GM10248 (cell line): Measurements from ENCODE around the gene IGDCC3.

Experiments
- CTCF ChIA-PET: fragments of 300-600 bp; sonication (Branson Sonifier 250); formaldehyde crosslinking; extraction: SDS; loops from one replicate; lab custom pipeline; 2021; ENCODE audit warnings: antibody characterized with exemption; lab: Yijun Ruan, JAX
- POLR2A ChIA-PET: fragments of 350-650 bp; sonication (Branson Sonifier 250); formaldehyde crosslinking; extraction: SDS; loops from one replicate; lab custom pipeline; 2020; ENCODE audit warnings: antibody characterized with exemption; lab: Yijun Ruan, JAX
- DNase-seq: peaks from one replicate; pipeline ENCODE4 v3.0.0; 2012; ENCODE audit errors: extremely low spot score
- TF ChIP-seq, protein P1 (sequence below): IDR thresholded peaks from 2 replicates; pipeline ENCODE4 v1.5.1; 2012; ENCODE audit warnings: mild to moderate bottlenecking, low read depth; ENCODE audit errors: extremely low read depth, missing control alignments, control extremely low read depth

The IGDCC3 gene

DNA sequence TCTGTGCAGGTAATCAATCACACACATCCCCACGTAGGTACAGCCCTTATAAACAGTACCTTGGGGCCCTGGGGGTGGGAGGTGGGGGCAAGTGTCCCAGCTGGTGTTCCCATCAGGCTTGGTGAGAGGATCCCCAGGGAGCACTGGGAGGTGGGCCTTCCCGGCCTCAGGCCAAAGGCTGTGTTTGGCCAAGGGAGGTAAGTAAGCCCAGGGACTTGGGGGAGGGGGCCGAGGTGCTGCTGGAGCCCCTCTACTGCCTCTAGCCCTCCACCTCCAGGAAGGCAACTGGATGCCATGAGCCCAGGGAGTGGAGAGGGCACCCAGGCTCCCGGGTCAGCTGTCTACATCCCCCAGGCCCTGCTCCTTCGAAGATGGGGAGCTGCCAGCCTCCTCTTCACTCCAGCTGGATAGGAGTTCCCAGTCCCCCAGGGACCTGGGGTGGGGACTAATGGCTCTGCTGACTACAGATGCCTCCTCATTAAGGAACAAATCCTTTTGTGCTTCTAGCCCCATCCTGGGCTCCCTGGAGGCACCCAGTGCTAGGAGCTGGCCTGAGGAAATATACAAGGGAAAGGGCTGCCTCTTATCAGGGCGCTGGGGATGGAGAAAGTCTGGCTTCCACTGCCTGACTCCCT, 40.2 kb downstream of the IGDCC3 start:
- POLR2A ChIA-PET, result no interaction called here
- CTCF ChIA-PET, result interaction anchor here (0.9 to 2.6 kb wide), 7 partner anchors 12 to 54 kb away, joined by 3 to 11 read pairs (median 4); no protein-coding TSS in a partner anchor
- TF ChIP-seq, protein P1, sequence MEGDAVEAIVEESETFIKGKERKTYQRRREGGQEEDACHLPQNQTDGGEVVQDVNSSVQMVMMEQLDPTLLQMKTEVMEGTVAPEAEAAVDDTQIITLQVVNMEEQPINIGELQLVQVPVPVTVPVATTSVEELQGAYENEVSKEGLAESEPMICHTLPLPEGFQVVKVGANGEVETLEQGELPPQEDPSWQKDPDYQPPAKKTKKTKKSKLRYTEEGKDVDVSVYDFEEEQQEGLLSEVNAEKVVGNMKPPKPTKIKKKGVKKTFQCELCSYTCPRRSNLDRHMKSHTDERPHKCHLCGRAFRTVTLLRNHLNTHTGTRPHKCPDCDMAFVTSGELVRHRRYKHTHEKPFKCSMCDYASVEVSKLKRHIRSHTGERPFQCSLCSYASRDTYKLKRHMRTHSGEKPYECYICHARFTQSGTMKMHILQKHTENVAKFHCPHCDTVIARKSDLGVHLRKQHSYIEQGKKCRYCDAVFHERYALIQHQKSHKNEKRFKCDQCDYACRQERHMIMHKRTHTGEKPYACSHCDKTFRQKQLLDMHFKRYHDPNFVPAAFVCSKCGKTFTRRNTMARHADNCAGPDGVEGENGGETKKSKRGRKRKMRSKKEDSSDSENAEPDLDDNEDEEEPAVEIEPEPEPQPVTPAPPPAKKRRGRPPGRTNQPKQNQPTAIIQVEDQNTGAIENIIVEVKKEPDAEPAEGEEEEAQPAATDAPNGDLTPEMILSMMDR, result no peak
- no peak for DNase-seq

DNA sequence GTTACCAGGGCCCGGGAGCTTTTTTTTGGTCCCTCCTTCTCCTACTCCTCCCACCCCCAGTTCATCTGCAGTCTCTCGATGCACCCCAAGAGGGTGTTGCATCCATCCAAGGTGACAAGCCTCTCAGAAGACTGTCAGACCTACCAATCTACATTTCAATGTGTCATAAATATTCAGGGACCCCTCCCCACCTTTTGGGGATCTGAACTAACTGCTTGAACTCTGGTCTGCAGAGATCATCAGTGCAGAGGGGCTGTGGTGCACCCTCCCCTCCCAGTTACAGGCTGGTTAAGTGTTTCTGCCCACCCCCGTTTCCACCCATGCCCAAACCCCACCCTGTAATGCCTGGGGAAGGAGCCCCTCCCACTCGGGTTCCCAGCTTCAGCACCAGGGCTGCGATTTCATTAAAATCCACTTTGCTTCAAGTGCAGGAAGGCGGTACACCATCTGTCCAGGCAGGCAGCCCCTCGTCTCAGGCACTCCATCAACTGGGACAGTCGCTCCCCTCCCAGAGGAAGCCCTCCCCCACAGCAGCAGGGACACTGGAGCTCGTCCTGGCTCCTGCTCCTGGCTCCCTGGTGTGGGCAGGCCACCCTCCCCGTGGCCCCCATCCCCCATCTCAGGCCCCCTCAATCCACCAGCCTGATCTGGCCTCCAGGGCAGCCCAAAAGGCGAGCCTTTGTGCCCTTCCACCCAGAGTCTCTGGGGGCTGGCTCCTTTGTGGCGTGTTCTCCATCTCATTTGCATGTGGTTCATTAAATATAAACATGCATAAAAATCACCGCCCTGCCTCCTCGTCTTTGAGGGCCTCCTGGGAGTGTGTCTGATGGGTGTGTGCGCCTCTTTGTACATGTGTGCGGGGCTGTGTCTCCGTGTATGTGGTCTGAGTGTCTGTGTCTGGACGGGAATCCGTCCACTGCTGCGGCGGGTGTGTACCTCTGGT, 41.0 kb downstream of the IGDCC3 start:
- TF ChIP-seq, protein P1, result no peak
- DNase-seq, result no peak
- ChIA-PET POLR2A (interaction anchor here (0.5 kb wide), 1 partner anchor 434 kb away, joined by 3 read pairs; no protein-coding TSS in a partner anchor), CTCF (interaction anchor here (1.0 to 2.6 kb wide), 5 partner anchors 18 to 64 kb away, joined by 4 to 11 read pairs (median 8); no protein-coding TSS in a partner anchor)

DNA sequence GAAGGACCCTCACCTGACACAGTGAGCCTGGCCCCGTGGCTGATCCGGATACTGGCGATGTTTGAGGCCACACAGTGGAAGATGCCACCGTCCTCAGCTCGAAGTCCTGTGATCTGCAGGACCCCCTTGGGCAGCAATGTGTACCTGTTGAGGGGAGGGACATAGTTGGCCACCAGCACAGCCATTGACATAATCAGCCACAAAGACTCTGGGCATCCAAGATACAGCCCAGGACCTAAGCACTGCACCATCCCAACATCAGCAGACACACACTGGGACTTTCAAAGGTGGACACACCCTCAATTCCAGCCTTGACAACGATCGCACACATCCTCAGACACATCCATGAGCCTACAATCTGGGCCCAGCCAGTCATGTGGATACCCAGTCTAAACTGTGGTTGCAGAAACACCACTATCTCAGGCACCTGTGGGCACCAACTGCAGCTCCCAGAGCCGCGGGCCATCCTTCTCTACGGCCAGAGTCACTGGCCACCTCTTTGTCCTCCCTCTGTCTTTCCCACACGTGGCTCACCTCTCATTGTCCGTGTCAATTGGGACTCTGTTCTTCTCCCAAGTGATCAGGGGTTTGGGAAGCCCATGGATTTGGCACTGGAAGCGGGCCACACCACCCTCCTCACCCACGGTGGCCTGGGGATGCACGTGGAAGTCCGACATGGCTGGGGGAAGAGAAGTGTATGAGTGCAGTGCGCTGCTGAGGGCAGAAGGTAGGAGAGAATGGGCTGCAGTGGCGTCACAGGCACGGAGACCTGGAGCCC, 42.3 kb downstream of the IGDCC3 start:
- DNase-seq, result no peak
- CTCF ChIA-PET, result interaction anchor here (0.8 to 1.7 kb wide), 4 partner anchors 48 to 65 kb away, joined by 3 to 8 read pairs (median 4); no protein-coding TSS in a partner anchor
- POLR2A ChIA-PET, result no interaction called here
- TF ChIP-seq, protein P1, result no peak

DNA sequence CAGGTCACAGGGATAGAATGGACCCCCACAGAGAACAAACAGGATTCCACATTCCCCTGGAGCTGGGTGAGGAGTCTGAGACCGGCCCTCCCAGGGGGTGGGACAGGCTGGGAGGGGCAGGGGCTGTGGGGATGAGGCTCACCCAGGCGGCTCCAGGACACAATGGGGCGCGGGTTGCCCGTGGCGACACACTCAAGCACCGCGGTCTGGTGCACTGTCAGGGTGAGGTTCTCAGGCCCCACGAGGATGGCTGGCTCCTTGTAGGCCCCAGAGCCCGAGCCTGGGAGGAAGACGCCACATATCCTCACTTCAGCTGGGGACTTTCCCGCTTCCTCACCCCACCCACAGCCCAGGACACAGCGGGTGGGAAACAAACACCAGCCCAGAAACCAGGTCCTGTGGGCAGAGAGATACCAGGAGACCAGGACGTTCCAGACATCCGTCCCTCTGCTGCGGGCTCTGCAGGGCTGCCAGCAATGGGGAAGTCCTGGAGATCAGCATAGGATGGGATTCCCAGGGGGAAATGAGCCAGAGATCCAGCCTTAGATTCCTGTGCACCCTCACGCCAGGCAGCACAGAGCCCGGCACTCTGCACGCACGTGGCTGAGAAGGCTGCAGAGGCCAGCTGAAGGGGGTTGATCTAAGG, 43.1 kb downstream of the IGDCC3 start:
- POLR2A ChIA-PET, result no interaction called here
- CTCF ChIA-PET, result no interaction called here
- DNase-seq, result no peak
- TF ChIP-seq, protein P1, result no peak

DNA sequence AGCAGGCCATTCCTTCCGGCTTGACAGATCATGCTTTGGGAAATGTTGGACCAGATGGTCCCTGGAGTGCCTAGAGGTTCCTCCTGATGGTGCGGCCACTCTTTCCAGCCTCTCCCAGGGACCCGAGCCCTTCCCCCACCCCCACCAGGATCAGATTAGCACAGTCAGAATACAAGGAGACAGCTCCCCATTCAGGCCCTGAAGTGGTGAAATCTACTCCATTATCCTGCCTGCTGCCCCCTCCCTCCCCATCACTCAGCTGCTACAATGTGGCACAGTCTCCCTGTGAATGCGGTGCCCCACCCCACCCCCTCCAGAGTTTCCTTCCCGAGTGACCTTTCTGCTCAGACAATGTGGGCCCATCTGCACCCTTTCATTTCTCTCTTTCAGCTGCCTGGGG, 43.9 kb downstream of the IGDCC3 start:
- TF ChIP-seq, protein P1, result no peak
- no peak for DNase-seq
- POLR2A ChIA-PET, result no interaction called here
- CTCF ChIA-PET, result no interaction called here
